H9 (cell line): ENCODE data around the gene SRL. TPM values are rescaled to one million over a fixed set of nuclear protein-coding genes. Genes with fewer than 3 reads are reported as not detected.

ENCODE experiments used
- DNase-seq: peaks from one replicate; pipeline ENCODE4 v3.0.0-alpha.2; 2017
- H2AFZ ChIP-seq: one replicate; pipeline ENCODE4 v1.6.1; 2013; ENCODE audit warnings: mild to moderate bottlenecking, low read length, control low read depth, moderate library complexity
- H2AK5ac ChIP-seq: 2 replicates; pipeline ENCODE4 v1.6.1; 2013; ENCODE audit warnings: low read length, control low read depth, mixed read lengths; ENCODE audit not compliant: insufficient read length
- H2BK120ac ChIP-seq: one replicate; pipeline ENCODE4 v1.6.1; 2013; ENCODE audit warnings: low read depth, mild to moderate bottlenecking, low read length, control low read depth, inconsistent platforms; ENCODE audit not compliant: poor library complexity, severe bottlenecking
- H2BK12ac ChIP-seq: 2 replicates; pipeline ENCODE4 v1.6.1; 2013; ENCODE audit warnings: low read length, control low read depth, mixed read lengths, low read depth; ENCODE audit not compliant: insufficient read length
- H2BK15ac ChIP-seq: 2 replicates; pipeline ENCODE4 v1.6.1; 2013; ENCODE audit warnings: low read depth, low read length, control low read depth
- H2BK20ac ChIP-seq: one replicate; pipeline ENCODE4 v1.6.1; 2013; ENCODE audit warnings: low read depth, mild to moderate bottlenecking, low read length, control low read depth, inconsistent platforms; ENCODE audit not compliant: poor library complexity, severe bottlenecking
- H2BK5ac ChIP-seq: 2 replicates; pipeline ENCODE4 v1.6.1; 2013; ENCODE audit warnings: low read length, control low read depth, mixed read lengths; ENCODE audit not compliant: insufficient read length
- H3K14ac ChIP-seq: 2 replicates; pipeline ENCODE4 v1.6.1; 2013; ENCODE audit warnings: low read length, control low read depth; ENCODE audit not compliant: insufficient read depth
- H3K18ac ChIP-seq: 2 replicates; pipeline ENCODE4 v1.6.1; 2013; ENCODE audit warnings: low read depth, mild to moderate bottlenecking, mixed read lengths, low read length, control low read depth; ENCODE audit not compliant: insufficient read length
- H3K23ac ChIP-seq: 2 replicates; pipeline ENCODE4 v1.6.1; 2013; ENCODE audit warnings: low read length, control low read depth, mixed read lengths, low read depth; ENCODE audit not compliant: insufficient read length
- H3K23me2 ChIP-seq: 2 replicates; pipeline ENCODE4 v1.6.1; 2013; ENCODE audit warnings: low read depth, mild to moderate bottlenecking, mixed read lengths, low read length, control low read depth; ENCODE audit not compliant: insufficient read length, poor library complexity, severe bottlenecking
- H3K27ac ChIP-seq: 2 replicates; pipeline ENCODE4 v1.5.1; 2013; ENCODE audit warnings: low read length, control low read depth, mixed read lengths, low read depth; ENCODE audit not compliant: insufficient read length
- H3K27me3 ChIP-seq: 2 replicates; pipeline ENCODE4 v1.6.1; 2013; ENCODE audit warnings: low read length, control low read depth, inconsistent platforms; ENCODE audit not compliant: insufficient read depth
- H3K4ac ChIP-seq: 2 replicates; pipeline ENCODE4 v1.6.1; 2013; ENCODE audit warnings: low read depth, mild to moderate bottlenecking, control low read depth, inconsistent platforms, low read length, moderate library complexity
- H3K4me1 ChIP-seq: 2 replicates; pipeline ENCODE4 v1.6.1; 2013; ENCODE audit warnings: low read length, control low read depth, inconsistent platforms; ENCODE audit not compliant: insufficient read depth
- H3K4me2 ChIP-seq: 2 replicates; pipeline ENCODE4 v1.6.1; 2013; ENCODE audit warnings: low read length, control low read depth, mixed read lengths; ENCODE audit not compliant: insufficient read length, insufficient read depth
- H3K56ac ChIP-seq: 2 replicates; pipeline ENCODE4 v1.6.1; 2013; ENCODE audit warnings: low read depth, mild to moderate bottlenecking, mixed read lengths, low read length, control low read depth; ENCODE audit not compliant: insufficient read length
- H3K79me1 ChIP-seq: 2 replicates; pipeline ENCODE4 v1.6.1; 2013; ENCODE audit warnings: low read depth, mild to moderate bottlenecking, moderate library complexity, low read length, control low read depth, inconsistent platforms; ENCODE audit not compliant: insufficient read depth, poor library complexity, severe bottlenecking
- H3K79me2 ChIP-seq: 2 replicates; pipeline ENCODE4 v1.6.1; 2013; ENCODE audit warnings: low read length, control low read depth, inconsistent platforms; ENCODE audit not compliant: insufficient read depth
- H3K9ac ChIP-seq: 2 replicates; pipeline ENCODE4 v1.6.1; 2013; ENCODE audit warnings: low read length, control low read depth, mixed read lengths; ENCODE audit not compliant: insufficient read length; ENCODE audit errors: extremely low read depth
- H3K9me3 ChIP-seq: one replicate; pipeline ENCODE4 v1.6.1; 2013; ENCODE audit warnings: low read depth, low read length, inconsistent platforms; ENCODE audit not compliant: control insufficient read depth
- H3T11ph ChIP-seq: one replicate; pipeline ENCODE4 v1.6.1; 2013; ENCODE audit warnings: mild to moderate bottlenecking, low read length, control low read depth, inconsistent platforms
- H4K20me1 ChIP-seq: one replicate; pipeline ENCODE4 v1.6.1; 2013; ENCODE audit not compliant: control insufficient read depth, insufficient read length, insufficient read depth
- H4K5ac ChIP-seq: 2 replicates; pipeline ENCODE4 v1.6.1; 2013; ENCODE audit warnings: low read depth, mild to moderate bottlenecking, mixed read lengths, low read length, control low read depth; ENCODE audit not compliant: insufficient read length
- H4K8ac ChIP-seq: replicated peaks from 2 replicates; pipeline ENCODE4 v1.6.1; 2013; ENCODE audit warnings: low read length, control low read depth, mixed read lengths, low read depth; ENCODE audit not compliant: insufficient read length
- H4K91ac ChIP-seq: 2 replicates; pipeline ENCODE4 v1.6.1; 2013; ENCODE audit warnings: low read depth, mild to moderate bottlenecking, moderate library complexity, mixed read lengths, low read length, control low read depth; ENCODE audit not compliant: insufficient read length
- H3K27ac Mint-ChIP-seq, 3 experiments: 2 replicates in 2 of 3; 3 replicates in 1 of 3; pipeline ENCODE4 v1.8.0; 2020 to 2021; ENCODE audit warnings: mixed read lengths in 3 of 3, mild to moderate bottlenecking in 1 of 3, moderate library complexity in 1 of 3
- H3K27me3 Mint-ChIP-seq: 2 replicates; pipeline ENCODE4 v1.8.0; 2021; ENCODE audit warnings: low read depth, mild to moderate bottlenecking, moderate library complexity, mixed read lengths
- H3K36me3 Mint-ChIP-seq, 3 experiments: 2 replicates in 2 of 3; 3 replicates in 1 of 3; pipeline ENCODE4 v1.8.0; 2020 to 2021; ENCODE audit warnings: low read depth in 3 of 3, mixed read lengths in 3 of 3; ENCODE audit not compliant: insufficient read depth in 1 of 3
- H3K4me1 Mint-ChIP-seq, 2 experiments: 2 replicates each; pipeline ENCODE4 v1.8.0; 2020; ENCODE audit warnings: mixed read lengths in 2 of 2
- H3K4me3 Mint-ChIP-seq, 2 experiments: 2 replicates in 1 of 2; 3 replicates in 1 of 2; pipeline ENCODE4 v1.8.0; 2020 to 2021; ENCODE audit warnings: mild to moderate bottlenecking in 2 of 2, mixed read lengths in 2 of 2, moderate library complexity in 1 of 2
- H3K9me3 Mint-ChIP-seq, 2 experiments: 2 replicates in 1 of 2; 3 replicates in 1 of 2; pipeline ENCODE4 v1.8.0; 2020; ENCODE audit warnings: mild to moderate bottlenecking in 2 of 2, mixed read lengths in 2 of 2, moderate library complexity in 1 of 2
- WGBS: extraction: QIAGEN DNeasy Blood & Tissue Kit; methylation state at CpG from one replicate; pipeline ENCODE4 v1.1.7; 2013; ENCODE audit warnings: missing lambda C conversion rate, low lambda C conversion rate, mixed read lengths; ENCODE audit not compliant: insufficient read length; ENCODE audit errors: extremely low coverage; 5-methylcytosine and 5-hydroxymethylcytosine counted together
- total RNA-seq: library from RNA; stranded (reverse); gene quantifications from 2 replicates; pipeline ENCODE4 v1.2.1, GENCODE V29; 2021
- TF ChIP-seq, protein P1 (sequence below): fragments of 200-600 bp; sonication (generic); conservative IDR thresholded peaks from 3 replicates; pipeline ENCODE4 v1.8.0; 2021; ENCODE audit warnings: antibody characterized with exemption, mild to moderate bottlenecking

SRL gene
- total RNA-seq, 1 experiment from 2014 or later, result not detected

DNA sequence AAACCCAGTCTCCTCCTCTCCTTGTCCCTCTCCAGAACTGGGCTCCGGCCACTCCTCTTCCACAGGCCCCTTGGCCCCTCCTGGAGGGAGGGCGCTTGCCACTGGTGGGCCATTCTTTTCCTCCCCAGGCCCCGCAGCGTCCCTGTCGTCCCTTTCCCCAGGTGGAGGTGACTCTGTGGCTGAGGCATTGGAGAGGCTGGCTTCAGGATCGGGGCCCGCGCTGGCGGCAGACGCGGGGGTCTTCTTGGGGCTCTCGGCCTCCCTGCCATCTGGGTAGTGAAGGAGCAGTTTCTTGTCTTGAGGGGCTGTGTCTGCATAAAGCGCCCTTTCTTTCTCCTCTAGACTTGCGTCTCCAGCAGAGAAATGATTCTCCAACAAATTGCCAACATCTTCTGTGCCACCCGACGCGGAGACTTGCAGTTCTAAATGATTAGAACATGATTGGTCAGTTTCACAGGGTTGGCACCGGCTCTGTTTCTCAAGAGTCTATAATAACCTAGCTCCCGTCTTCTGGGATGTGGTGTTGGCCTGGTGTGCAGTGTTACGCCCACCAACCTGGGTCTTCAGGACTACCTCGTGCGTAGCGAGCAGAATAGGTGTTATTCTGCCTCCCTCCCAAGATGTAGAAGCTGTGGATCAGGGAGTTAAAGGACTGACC, 34.1 kb downstream of the SRL start:
- H3K4ac ChIP-seq, result no peak overlapping the region
- Mint-ChIP-seq H3K4me3 (no peak overlapping the region), H3K27ac (no peak overlapping the region; a peak in 2 of 7 replicates), H3K9me3 (no peaks in the 10 kb centered on the region), H3K4me1 (peaks cover 0 to 7% of the 10 kb centered on the region in 2 experiments; a peak in 2 of 4 replicates), H3K27me3 (peaks cover 4% of the 10 kb centered on the region), H3K36me3 (no peaks in the 10 kb centered on the region)
- no peaks in the 10 kb centered on the region for H3K79me1 ChIP-seq
- H3K27me3 ChIP-seq, result no peaks in the 10 kb centered on the region
- no peak overlapping the region for H2BK15ac ChIP-seq
- no peak overlapping the region for H3K9ac ChIP-seq
- H3K9me3 ChIP-seq, result no peaks in the 10 kb centered on the region
- H3K4me1 ChIP-seq, result no peaks in the 10 kb centered on the region
- H3K14ac ChIP-seq, result no peak overlapping the region
- no peak overlapping the region for H2BK20ac ChIP-seq
- H2AFZ ChIP-seq, result no peak overlapping the region
- H4K20me1 ChIP-seq, result no peaks in the 10 kb centered on the region
- H2BK120ac ChIP-seq, result no peak overlapping the region
- H3K56ac ChIP-seq, result no peak overlapping the region
- H4K5ac ChIP-seq, result no peak overlapping the region
- no peak overlapping the region for H2BK12ac ChIP-seq
- no peak overlapping the region for H3K4me2 ChIP-seq
- no peak for DNase-seq
- H2BK5ac ChIP-seq, result no peak overlapping the region
- WGBS, result no CpG with 5 or more reads among the region's 23 CpGs
- no peak overlapping the region for H2AK5ac ChIP-seq
- TF ChIP-seq, protein P1, sequence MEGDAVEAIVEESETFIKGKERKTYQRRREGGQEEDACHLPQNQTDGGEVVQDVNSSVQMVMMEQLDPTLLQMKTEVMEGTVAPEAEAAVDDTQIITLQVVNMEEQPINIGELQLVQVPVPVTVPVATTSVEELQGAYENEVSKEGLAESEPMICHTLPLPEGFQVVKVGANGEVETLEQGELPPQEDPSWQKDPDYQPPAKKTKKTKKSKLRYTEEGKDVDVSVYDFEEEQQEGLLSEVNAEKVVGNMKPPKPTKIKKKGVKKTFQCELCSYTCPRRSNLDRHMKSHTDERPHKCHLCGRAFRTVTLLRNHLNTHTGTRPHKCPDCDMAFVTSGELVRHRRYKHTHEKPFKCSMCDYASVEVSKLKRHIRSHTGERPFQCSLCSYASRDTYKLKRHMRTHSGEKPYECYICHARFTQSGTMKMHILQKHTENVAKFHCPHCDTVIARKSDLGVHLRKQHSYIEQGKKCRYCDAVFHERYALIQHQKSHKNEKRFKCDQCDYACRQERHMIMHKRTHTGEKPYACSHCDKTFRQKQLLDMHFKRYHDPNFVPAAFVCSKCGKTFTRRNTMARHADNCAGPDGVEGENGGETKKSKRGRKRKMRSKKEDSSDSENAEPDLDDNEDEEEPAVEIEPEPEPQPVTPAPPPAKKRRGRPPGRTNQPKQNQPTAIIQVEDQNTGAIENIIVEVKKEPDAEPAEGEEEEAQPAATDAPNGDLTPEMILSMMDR, result no peak
- no peak overlapping the region for H3K18ac ChIP-seq
- no peak overlapping the region for H3K27ac ChIP-seq
- no peak overlapping the region for H3K23ac ChIP-seq
- H3K79me2 ChIP-seq, result no peaks in the 10 kb centered on the region
- no peaks in the 10 kb centered on the region for H3K23me2 ChIP-seq
- H4K8ac ChIP-seq, result no peak overlapping the region
- no peak overlapping the region for H3T11ph ChIP-seq
- no peak overlapping the region for H4K91ac ChIP-seq
